ENCODE results near the gene DENND4B.

DNA sequence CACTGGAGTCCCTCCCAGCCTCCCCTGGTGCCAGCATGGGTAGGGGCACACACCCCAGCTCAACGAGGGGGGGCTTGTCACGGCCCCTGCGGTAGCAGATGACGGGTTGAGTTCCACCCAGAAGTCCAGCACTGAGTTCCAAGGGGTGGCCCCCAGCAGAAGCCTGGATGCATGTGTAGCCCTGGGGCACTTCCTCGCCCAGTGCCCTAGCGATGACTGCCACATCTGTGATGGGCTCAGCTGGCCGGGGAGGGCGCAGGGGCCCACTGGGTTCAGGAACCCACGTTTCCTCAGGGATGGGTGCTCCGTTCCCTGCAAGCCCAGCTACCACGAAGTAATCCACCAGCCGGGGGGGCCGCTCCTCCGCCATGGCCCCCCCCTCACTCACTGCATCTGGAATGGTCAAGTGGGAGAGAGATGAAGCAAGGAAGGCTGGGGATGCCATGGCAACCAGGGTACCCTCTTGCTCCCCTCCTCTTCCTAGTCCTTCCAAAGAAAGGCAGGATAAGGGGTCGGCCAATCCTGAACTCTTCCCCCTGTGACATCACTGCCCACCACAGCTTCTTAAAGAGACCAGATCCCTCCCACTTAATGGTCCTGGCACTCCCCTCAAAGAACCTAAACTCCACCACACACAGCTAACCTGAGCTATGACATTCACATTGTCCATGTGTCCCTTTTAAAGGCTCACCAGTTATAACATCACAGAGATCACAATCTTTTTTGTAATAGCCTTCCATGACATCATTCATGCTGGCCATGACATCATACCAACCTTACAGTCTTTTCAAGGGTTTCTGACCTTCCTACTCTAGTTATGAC, 2.3 kb downstream of the DENND4B start:
- no peak for TF ChIP-seq POLR2A (IDR thresholded peaks at IDR 0.05)
- TF ChIP-seq, protein P1, sequence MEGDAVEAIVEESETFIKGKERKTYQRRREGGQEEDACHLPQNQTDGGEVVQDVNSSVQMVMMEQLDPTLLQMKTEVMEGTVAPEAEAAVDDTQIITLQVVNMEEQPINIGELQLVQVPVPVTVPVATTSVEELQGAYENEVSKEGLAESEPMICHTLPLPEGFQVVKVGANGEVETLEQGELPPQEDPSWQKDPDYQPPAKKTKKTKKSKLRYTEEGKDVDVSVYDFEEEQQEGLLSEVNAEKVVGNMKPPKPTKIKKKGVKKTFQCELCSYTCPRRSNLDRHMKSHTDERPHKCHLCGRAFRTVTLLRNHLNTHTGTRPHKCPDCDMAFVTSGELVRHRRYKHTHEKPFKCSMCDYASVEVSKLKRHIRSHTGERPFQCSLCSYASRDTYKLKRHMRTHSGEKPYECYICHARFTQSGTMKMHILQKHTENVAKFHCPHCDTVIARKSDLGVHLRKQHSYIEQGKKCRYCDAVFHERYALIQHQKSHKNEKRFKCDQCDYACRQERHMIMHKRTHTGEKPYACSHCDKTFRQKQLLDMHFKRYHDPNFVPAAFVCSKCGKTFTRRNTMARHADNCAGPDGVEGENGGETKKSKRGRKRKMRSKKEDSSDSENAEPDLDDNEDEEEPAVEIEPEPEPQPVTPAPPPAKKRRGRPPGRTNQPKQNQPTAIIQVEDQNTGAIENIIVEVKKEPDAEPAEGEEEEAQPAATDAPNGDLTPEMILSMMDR (IDR thresholded peaks at IDR 0.05), result no peak

All from lower leg skin (tissue), 3 donors.